Upper lobe of right lung (tissue), 1 donor: ENCODE measurements around the gene ADRA2C. TPM values are rescaled to one million over a fixed set of nuclear protein-coding genes. Genes with fewer than 3 reads are reported as not detected.

Experiments
- ATAC-seq: fragments of 200-7000 bp; cut with Tn5 transposase; one replicate; pipeline ENCODE4 v1.9.1; 2020; ENCODE audit warnings: mild to moderate bottlenecking, moderate library complexity
- DNase-seq: peaks from one replicate; pipeline ENCODE4 v3.0.0-alpha.2; 2020
- H3K27ac ChIP-seq: fragments of 200-600 bp; one replicate; pipeline ENCODE4 v1.8.0; 2022
- H3K27me3 ChIP-seq: fragments of 200-600 bp; one replicate; pipeline ENCODE4 v1.8.0; 2022; ENCODE audit warnings: mild to moderate bottlenecking
- H3K36me3 ChIP-seq: fragments of 200-600 bp; one replicate; pipeline ENCODE4 v1.8.0; 2022
- H3K4me1 ChIP-seq: fragments of 200-600 bp; one replicate; pipeline ENCODE4 v1.8.0; 2022
- H3K4me3 ChIP-seq: fragments of 200-600 bp; one replicate; pipeline ENCODE4 v1.8.0; 2022; ENCODE audit warnings: mild to moderate bottlenecking
- H3K9me3 ChIP-seq: fragments of 200-600 bp; one replicate; pipeline ENCODE4 v1.8.0; 2022
- intact Hi-C: fragments of 100-400 bp; cut with DNase I; formaldehyde crosslinking; loops from one replicate; pipeline ENCODE4 v1.11.0; 2022
- total RNA-seq: library from RNA; stranded (reverse); fragmentation: NEBNext Ultra II Directional; extraction: Animal tissue kit (Norgen Biotek cat#: 25700); gene quantifications from one replicate; pipeline ENCODE4 v1.2.1, GENCODE V29; 2021
- TF ChIP-seq, protein P1 (sequence below): fragments of 200-600 bp; IDR thresholded peaks from one replicate; pipeline ENCODE4 v1.8.0; 2022; ENCODE audit warnings: antibody characterized with exemption
- donor health status: DM: no; HTN: yes; CAD: no; lungs with severe emphysema.

The ADRA2C gene
- total RNA-seq, 1 donor from 2014 or later: 7.3 TPM

GRCh38 chr4:3762264-3762663 is 3.9 kb upstream of the ADRA2C start:
- intact Hi-C loops: no loop called here
- Histone ChIP-seq H3K4me1 (no peaks in the 10 kb centered on the region), H3K27ac (no peak overlapping the region), H3K27me3 (peaks cover 13% of the 10 kb centered on the region), H3K9me3 (no peaks in the 10 kb centered on the region), H3K4me3 (no peak overlapping the region), H3K36me3 (no peaks in the 10 kb centered on the region)
- no peak for ATAC-seq
- no peak for DNase-seq
- TF ChIP-seq, protein P1, sequence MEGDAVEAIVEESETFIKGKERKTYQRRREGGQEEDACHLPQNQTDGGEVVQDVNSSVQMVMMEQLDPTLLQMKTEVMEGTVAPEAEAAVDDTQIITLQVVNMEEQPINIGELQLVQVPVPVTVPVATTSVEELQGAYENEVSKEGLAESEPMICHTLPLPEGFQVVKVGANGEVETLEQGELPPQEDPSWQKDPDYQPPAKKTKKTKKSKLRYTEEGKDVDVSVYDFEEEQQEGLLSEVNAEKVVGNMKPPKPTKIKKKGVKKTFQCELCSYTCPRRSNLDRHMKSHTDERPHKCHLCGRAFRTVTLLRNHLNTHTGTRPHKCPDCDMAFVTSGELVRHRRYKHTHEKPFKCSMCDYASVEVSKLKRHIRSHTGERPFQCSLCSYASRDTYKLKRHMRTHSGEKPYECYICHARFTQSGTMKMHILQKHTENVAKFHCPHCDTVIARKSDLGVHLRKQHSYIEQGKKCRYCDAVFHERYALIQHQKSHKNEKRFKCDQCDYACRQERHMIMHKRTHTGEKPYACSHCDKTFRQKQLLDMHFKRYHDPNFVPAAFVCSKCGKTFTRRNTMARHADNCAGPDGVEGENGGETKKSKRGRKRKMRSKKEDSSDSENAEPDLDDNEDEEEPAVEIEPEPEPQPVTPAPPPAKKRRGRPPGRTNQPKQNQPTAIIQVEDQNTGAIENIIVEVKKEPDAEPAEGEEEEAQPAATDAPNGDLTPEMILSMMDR: no peak

DNA sequence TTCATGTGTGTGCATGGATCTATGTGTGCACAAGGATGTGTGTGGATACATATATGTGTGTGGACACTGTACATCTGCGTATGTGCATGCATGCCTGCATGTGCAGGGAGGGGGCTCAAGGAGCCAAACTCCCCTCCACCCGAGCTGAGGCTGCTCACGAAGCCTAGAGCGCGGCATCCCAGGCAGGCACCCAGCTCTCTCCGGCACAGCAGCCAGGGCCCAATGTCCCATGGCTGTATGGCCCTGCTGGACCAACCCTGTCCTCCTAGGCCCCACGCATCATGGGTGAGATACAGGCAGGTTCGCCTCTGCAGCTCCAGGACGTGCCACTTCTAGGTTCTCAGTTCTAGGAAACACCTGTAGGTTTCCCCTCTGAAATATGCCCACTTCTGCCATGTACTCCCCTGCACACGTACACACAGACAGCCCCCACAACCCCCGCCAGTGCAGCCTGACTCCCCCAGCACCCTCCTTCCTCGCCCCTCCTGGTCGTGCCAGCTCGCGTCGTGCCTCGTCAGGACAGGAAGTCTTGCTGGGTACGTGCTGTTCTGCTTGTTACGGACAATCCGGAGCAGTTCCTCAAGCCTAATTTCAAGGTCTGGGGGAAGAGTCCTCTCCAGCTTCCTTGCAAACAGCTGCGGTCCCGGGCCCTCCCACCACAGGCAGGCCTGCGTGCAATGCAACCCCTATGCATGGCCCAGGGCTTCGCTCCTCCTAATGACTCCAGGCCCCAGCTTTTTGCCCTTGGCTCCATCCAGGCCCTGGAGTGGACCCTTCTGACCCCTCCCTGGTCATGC is 3.2 kb upstream of the ADRA2C start:
- no peak overlapping the region for H3K4me3 ChIP-seq
- TF ChIP-seq, protein P1: no peak
- no peak overlapping the region for H3K27ac ChIP-seq
- H3K27me3 ChIP-seq: peaks cover 16% of the 10 kb centered on the region
- ATAC-seq: no peak
- no peak for DNase-seq
- H3K9me3 ChIP-seq: no peaks in the 10 kb centered on the region
- no peaks in the 10 kb centered on the region for H3K4me1 ChIP-seq
- intact Hi-C loops: no loop called here
- no peaks in the 10 kb centered on the region for H3K36me3 ChIP-seq

DNA sequence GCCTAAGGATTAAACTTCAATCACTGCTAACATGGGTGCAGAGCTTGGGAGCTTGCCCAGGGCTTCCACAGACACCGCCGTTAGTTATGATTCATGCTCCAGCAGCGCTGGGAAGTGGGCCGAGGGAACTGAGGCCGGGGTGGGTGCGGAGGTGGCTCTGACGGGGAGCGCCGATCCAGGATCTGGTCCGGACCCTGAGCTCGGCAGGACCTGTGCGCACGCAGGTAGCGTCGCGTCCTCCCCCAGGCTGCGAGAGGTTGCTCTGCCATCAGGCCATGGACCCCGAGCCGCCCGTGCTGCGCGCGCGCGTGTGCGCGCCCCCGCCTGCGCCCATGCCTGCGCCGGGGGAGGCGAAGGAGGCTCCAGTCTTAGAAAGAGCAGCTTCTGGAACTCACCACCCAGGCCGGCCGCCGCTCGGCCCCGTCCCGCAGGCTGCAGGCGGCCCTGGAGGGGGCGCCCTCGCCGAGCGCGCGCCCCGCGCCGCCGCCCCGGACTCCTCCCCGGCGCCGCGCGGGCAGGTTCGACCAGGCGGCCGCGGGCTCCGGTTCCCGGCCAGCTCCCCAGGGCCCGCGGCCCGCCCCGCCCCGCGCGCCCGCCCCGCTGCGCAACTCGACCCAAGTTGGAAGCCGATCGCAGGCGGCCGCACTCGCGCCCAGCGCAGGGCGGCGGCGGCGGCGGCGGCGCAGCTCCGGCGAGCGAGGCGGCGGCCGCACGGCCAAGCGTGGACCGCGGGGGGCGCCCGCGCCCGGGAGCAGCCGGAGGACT is 732 bp upstream of the ADRA2C start:
- Histone ChIP-seq H3K27me3 (peaks cover 40% of the 10 kb centered on the region), H3K4me3 (peak overlapping the region; percentile 39), H3K4me1 (no peaks in the 10 kb centered on the region), H3K36me3 (no peaks in the 10 kb centered on the region), H3K27ac (no peak overlapping the region), H3K9me3 (no peaks in the 10 kb centered on the region)
- no peak for ATAC-seq
- intact Hi-C loops: no loop called here
- TF ChIP-seq, protein P1: no peak
- DNase-seq: no peak

- Histone ChIP-seq H3K27me3 (peaks cover 47% of the 10 kb centered on the region), H3K9me3 (no peaks in the 10 kb centered on the region), H3K27ac (no peak overlapping the region), H3K4me3 (peak overlapping the region; percentile 16), H3K36me3 (no peaks in the 10 kb centered on the region), H3K4me1 (no peaks in the 10 kb centered on the region)
- DNase-seq: no peak
- intact Hi-C loops: no loop called here
- ATAC-seq: no peak
- TF ChIP-seq, protein P1: no peak
Measured at GRCh38 chr4:3766785-3767569, 792 bp downstream of the ADRA2C start.

GRCh38 chr4:3767570-3768288 is 1.5 kb downstream of the ADRA2C start:
- intact Hi-C loops: no loop called here
- ATAC-seq (no peak), DNase-seq (no peak)
- H3K27me3 ChIP-seq: peaks cover 54% of the 10 kb centered on the region
- no peaks in the 10 kb centered on the region for H3K4me1 ChIP-seq
- H3K4me3 ChIP-seq: no peak overlapping the region
- TF ChIP-seq, protein P1: no peak
- no peaks in the 10 kb centered on the region for H3K36me3 ChIP-seq
- no peak overlapping the region for H3K27ac ChIP-seq
- no peaks in the 10 kb centered on the region for H3K9me3 ChIP-seq
